ENCODE results near the gene LILRB2.
"Not testable (repeated sequence)": the region's sequence is repeated elsewhere in the genome, so short reads cannot be mapped to it uniquely, and the experiment has no call there.

The LILRB2 gene

DNA sequence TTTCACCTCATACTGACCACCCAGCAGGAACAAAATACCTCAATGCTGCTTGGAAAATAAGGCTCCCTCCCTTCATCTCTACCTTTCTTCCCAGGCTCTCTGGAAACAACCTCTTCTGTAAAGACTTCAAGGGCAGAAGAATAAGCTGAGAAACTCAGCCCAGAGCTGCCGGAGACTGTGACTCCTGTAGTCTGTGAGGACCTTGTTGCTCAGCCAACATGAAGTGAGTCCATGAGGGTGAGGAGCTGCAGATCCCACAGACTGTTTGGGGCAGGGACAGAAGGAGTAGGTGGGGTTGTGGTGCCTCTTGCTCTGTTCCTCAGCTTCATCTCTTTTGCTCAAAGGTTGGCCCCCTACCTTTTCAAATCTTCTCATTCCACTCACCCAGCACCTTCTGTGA is 24.2 kb upstream of the LILRB2 start:
- no peak for DNase-seq (ENCODE audit: low spot score)

DNA sequence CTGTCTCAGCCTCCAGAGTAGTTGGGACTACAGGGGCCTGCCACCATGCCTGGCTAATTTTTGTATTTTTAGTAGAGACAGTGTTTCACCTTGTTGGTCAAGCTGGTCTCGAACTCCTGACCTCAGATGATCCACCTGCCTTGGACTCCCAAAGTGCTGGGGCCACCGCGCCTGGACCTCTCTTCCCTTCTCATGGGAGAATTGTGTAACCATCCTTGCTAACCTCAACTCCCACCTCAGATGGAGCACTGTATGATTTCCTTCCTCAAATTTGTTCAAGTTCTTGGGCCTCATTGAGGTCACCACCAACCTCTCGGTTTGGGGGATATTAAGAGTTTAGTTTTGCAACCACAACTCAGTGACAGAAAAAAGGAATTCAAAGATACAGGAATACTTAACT is 21.3 kb upstream of the LILRB2 start:
- no peak for DNase-seq (ENCODE audit: low spot score)

DNA sequence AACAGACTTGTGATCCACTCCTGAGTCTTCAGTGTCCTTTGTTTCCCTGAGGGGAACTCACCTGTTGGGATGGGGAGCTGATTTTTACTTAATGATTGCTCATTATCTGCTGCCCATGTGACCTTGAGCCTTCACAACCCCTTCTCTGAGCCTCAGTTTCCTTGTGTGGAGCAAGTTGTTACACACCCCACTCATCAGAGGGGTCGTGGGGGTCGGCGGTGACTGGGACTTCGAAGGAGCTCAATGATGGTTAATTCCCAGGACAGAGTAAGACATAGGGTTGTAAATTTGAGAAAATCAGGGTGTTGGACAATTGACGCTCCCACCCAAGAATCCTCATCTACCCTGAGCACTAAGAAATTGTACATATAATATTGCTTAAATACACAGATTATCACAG is 18.6 kb upstream of the LILRB2 start:
- no peak for DNase-seq (ENCODE audit: low spot score)

DNA sequence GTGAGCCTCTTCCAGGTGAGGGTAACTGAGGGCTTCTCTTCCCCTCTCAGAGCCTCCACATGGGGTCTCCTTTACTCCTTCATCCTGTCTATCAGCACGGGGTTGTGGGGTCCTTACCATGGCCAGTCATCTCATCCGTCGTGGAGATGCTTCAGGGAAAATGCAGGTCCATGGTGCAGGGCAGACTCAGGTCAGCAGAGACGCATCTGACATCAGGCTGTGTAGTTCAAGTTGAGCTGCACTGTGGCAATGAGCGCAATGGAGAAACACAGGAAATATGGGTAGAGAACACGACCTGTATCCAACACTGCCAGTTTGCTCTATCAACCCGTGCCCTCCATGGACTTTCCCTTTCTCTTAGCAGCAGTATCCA is 18.2 kb upstream of the LILRB2 start:
- no peak for DNase-seq (ENCODE audit: low spot score)

DNA sequence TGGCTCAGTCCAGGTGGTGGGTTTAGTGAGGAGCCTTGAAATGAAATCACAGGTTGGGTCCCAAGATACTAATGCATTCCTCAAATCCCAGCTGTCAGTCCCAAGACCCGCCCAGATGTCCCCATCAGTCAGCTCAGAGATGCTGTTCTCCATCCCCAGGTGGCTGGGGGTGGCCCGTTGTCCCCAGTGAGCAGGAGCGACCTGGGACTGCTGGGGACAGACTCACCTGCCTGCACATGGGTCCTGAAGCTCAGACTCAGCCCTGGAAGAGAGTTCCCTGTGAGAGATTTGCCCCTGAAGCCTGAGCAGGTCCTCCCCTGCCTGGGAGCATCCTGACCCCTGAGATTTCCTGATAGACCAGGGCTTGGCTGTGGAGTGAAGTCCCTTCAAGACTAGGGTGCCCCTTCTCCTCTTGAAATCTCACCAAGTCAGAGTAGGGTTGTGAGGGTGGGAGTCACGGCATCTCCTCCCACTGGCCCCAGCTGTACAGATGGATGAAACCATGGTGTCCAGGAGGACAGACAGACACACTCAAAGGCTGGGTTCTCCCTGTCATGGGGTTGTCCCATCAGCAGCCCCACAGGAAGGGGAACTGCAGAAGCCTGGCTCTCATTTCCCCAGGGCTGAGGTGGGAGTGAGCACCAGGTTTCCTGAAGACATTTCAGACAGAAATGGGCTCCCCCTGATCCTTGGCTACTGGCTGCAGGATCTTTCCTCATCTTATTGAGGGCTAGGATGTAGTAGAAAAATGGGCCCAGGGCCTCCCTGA is 17.6 kb upstream of the LILRB2 start:
- DNase-seq (ENCODE audit: low spot score): no peak

DNA sequence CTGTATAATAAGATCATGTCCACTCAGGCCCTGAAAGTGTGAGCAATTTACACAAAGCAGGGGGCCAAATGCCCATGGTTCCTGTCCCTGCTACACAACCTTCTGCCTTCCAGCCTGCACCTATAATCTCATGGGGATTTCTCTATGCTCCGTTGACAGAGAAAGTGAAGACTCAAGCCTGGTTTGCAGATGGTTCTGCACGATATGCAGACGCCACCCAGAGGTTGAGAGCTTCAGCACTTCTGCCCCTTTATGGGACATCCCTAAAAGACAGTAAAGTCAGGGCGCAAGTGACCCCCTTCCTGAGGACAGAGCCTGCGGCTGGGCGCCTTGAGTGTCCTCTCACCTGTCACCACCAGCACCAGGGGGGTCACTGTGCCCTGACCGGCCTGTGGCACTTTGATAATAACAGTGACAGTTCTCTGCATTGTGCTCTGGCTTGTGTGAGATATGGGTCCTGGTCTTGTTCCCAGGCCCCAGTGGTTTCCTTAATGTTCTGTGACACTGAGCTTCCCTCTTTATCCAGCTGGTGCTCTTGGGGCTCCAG is 16.9 kb upstream of the LILRB2 start:
- DNase-seq (ENCODE audit: low spot score): no peak

DNA sequence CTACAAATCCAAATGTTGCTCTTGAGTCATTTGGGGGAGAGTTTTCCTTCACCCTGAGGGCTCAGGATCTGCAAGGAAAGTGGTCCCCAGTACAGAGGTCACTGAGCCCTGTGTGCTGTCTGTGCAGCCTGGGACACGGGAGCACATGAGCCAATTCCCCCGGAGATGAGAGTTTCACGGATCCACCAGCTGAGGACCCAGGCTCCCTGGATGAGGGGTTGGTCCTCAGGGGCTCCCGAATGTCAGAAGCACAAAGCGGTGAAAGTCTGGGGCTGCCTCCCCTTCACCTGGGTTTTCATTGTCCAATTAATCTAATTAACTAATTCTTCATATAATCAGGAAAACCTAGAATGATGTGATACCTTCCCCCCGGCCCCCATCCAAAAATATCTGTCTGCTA is 13.6 kb upstream of the LILRB2 start:
- DNase-seq (ENCODE audit: low spot score): no peak

DNA sequence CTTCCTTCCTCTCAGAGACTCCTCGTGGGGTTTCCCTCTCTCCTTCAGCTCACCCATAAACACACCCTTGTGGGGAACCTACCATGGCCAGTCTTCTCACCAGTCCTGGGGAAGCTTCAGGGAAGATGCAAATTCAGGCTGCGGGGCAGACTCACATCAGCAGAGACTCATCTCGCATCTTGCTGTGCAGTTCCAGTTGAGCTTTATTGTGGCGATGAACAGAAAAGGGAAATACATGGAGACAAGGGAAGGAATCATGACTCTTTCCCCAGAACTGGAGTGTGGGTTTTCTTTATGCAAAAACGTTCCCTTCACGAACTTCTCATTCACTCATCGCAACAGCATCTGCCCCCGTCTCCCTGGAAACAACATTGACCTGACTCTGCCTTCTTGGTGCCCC is 8.2 kb upstream of the LILRB2 start:
- not testable (repeated sequence) for DNase-seq (ENCODE audit: low spot score)

DNA sequence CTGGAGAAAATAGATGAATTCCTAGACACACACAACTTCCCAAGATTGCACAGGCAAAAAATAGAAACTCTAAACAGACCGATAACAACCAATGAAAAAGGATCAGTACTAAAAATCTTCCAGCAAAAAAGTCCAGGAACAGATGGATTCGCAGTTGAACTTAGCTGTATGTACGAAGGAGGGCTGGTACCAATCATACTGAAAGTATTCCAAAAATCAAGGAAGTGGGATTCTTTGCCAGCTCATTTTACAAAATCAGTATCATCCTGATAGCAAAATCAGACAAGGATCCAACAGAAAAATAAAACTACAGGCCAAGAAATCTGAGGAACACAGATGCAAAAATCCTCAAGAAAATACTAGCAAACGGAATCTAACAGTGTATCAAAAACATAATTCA is 6.5 kb upstream of the LILRB2 start:
- DNase-seq (ENCODE audit: low spot score): no peak

DNA sequence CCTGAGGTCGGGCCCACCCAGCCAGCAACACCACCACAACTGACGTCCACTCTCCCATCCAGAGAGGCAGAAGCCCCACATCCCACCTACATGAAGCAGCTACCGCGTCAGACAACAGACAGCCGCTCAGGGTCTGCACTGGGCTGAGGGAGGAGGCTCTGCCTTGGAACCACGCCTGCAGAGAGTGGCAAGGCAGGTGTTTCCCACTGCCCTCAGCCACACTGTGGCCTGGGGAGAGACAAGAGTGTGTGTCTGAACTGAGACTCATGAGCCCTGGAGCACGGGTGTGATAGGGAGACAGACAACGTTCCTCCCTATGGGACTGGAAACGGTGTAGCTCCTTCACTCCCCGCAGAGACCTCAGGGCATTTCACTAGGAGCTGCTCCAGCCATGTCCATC is 5.4 kb upstream of the LILRB2 start:
- not testable (repeated sequence) for DNase-seq (ENCODE audit: low spot score)

DNA sequence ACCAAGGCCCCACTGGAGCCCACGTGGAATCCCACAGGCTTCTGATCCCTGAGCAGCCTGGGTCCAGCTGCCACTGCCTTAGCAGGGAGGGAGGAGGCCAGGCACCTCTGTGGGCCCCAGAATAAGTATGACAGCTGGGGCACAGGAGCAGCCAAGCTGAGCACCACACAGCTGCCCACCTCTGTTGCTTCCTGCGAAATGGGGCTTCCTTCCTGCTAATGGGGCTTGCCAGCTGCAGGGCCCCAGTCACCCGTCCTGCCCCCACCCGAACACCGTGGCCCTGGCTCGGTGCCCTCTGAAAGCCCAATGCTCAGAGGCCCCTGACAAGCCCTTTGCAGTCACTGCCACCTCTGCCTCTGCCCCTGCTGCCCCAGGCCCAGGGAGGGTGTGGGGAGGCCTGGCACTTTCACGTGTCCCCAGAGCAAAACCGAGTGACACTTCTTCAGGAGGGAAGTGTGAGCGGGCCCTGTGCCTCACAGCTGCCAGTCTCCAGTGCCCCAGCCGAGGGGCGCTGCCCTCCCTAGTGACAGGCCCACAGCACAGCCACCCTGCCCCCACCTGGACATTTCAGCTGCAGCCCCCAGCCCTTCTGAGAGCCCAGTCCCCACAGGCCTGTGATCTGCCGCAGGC is 4.6 kb upstream of the LILRB2 start:
- DNase-seq (ENCODE audit: low spot score): not testable (repeated sequence)

DNA sequence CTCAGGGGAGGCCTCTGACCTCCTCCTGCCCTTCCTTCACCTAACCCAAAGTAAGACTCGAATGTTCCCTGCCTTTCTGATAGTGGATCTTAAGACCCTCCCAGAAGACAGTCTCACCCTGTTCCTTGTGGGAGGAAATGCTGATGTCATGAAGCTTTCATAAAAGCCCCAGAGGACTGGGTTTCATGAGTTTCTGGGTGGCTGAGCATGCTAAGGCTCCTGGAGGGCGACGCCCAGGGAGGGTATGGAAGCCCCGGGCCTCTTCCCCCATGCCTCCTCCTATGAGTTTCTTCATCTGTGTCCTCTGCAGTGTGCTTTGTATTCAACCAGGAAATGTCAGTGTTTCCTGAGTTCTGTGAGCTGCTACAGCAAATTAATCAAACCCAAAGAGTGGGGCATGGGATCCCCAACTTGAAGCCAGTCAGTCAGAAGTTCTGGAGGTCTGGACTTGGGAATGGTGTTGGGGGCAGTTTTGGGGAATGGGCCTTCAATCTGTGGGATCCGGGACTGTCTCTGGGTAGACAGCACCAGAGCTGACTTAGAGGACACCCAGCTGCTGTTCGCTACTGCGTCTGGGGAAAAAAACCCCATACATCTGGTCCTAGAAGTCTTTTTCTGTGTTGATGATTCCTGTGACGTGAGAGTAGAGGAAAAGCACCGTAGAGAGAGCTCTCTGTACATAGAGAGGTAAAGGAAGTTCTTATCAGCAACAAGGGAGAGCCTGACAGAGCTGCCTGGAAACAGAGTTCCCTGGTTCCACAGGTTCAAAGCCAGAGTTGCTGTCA is 2.0 kb upstream of the LILRB2 start:
- no peak for DNase-seq (ENCODE audit: low spot score)

DNA sequence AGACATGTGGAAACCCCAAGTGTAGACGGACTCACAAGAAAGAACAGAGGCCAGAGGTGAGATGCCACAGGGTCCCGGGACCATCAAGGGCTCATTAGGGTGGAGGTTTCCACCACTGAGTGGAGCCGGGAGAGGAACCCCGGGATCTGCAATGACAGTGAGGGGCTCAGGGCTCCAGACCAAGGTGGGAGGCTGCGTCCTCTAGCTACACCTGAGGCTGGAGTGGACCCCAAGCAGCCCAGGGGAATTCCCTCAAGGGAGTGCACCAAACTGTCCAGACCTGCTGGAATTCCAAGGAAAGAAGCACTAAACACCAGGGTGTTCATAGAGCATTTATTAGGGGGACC is 792 bp upstream of the LILRB2 start:
- DNase-seq (ENCODE audit: low spot score): not testable (repeated sequence)

DNA sequence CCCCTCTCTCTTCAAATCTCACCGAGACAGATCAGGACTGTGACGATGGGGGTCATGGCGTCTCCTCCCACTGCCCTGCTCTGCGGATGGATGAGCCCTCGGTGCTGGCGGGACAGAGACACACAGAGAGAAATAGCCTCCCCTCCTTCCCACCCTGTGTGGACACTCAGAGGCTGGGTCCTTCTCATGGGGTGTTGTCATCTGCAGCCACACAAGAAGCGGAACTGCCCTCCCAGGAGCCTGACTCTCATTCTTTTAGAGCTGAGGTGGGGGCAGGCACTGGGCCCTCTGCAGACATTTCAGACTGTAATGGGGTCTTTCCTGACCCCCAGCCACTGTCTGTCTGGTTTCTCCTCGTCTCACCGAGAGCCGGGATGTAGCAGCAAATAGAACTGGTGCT is 469 bp downstream of the LILRB2 start:
- not testable (repeated sequence) for DNase-seq (ENCODE audit: low spot score)

DNA sequence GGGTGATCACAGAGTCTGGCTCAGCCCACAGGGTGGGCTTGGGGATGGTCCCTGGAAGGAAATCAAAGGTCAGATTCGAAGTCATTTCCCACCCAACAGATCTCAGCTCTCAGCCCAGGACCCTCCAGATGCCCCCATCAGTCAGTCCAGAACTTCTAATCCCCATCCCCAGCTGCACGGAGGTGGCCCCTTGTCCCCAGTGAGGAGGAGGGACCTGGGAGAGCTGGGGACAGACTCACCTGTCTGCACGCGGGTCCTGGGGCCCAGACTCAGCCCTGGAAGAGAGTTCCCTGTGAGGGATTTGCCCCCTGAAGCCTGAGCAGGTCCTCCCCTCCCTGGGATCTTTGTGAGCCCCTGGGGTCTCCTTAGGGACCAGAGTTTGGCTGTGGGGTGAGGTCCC is 885 bp downstream of the LILRB2 start:
- DNase-seq (ENCODE audit: low spot score): not testable (repeated sequence)

DNA sequence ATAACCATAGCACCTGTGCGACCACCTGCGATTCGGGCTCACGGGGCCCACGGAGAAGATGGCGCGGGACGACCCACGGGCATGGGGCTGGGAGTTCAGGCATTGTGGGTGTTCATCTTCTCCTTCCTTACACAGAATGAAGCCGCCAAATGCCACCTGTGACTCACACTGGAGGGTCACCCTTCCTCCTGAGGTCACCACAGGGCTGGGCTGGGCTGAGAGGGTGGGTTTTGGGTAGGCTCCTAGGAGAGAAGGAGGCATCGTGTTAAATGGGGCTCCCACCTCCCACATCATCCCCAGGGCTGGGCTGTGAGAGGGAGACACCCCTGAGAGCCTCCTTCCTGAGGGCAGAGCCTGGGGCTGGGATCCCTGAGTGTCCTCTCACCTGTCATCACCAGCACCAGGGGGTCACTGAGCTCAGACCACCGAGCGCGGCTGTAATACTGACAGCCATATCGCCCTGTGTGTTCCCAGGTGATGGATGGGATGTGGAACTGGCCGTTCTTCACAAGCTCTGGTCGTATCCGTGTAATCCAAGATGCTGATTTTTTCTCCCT is 1.4 kb downstream of the LILRB2 start:
- DNase-seq (ENCODE audit: low spot score): no peak

DNA sequence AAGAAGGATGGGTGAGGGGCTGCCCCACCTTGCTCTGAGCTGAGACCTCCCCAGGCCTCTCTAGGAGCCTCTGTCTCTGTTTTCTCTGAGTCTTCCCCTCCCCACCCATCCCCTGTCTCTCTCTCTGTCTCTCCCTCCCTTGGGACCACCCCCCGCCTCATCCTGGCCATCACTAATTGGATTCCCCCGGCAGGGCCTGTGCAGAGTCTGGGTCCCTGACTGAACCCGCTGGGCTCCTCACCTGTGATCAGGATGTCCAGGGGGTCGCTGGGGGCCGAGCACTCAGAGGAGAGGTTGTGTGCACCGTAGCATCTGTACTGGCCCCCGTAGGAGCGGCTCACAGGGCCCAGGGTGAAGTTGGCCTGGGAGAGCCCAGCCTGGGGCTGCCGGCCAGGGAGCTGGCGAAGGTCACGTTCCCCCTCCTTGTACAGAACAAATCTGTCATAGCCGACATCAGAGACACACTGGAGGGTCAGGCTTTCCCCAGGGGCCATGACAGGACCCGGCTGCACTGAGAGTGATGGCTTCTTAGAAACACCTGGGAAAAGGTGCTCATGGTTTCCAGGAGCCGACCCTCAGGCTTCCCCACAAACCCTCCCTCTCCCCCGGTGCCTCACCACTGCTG is 2.2 kb downstream of the LILRB2 start:
- not testable (repeated sequence) for DNase-seq (ENCODE audit: low spot score)

DNA sequence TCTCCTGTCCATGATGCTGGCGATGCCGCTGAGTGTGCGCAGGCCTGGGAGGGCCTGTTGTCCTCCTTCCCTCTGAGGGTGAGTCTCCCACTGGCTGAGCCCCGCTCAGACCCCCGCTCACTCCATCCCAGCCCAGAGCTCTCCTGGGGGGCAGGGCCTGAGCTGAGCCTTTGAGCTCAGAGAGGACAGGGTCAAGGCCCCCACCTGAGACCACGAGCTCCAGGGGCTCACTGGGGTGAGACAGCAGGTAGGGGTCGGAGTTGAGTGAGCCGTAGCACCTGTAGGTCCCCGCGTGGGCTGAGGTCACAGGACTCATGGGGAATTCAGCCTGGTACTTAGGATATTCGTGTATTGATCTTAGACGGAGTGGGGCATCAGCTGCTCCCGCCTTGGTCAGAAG is 2.9 kb downstream of the LILRB2 start:
- DNase-seq (ENCODE audit: low spot score): not testable (repeated sequence)

DNA sequence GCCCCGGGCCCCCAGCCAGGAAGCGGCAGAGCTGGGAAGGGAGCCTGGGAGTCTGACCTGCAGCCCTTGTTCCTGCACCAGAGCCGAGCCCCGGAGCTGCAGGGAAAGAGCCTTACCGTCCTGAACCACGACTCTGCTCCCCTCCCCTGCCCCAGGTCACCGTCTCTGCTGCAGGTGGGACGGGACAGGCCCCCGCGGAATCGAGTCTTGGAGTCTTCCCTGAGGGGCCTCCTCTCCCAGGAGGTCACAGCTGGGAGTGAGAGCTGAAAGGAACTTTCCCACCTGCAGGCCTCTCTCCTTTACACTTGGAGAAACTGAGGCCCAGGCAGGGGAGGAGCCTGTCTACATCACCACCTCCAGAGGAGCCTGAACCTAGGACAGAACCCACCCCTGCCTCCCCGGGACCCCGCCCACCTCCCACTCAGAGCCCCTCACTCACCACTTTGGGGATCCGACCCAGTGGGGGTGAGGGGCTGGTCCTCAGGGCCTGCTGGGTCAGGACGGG is 3.7 kb downstream of the LILRB2 start:
- not testable (repeated sequence) for DNase-seq (ENCODE audit: low spot score)

DNA sequence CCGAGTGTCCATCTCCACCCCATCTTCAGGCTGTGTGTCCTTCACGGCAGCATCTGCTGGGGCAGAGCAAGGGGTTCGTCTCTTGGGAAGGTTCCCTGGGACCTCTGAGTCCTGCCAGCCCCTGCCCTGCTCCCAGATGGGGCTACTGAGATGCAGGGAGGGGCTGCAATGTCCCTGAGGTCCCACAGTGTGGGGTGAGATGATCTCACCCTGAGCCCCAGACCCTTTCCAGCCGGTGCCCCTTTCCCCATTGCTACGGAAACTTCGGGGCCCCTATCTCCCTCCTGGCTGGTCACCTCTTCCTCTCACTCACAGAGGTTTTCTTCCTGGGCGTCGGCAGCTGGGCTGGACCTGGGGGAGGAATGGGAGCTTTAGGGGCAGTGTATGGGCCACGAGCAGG is 5.0 kb downstream of the LILRB2 start:
- DNase-seq (ENCODE audit: low spot score): no peak

DNA sequence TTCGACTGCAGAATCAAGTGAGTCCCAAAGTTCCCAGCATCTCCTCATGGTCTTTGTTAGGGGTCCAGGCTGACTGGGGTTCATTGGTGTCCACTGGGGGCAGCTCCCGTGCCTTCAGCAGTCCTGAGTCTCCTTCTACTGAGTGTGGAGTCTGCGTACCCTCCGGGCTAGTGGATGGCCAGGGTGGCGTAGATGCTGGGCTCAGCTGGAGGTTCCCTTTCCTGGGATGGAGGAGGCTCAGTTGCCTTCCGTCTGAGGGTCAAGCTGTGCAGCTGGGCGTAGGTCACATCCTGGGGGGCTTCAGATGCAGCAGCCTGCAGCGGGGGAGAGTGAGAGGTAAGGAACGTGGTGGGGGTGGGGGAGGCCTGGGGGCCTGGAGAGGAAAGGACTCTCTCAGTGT is 6.4 kb downstream of the LILRB2 start:
- DNase-seq (ENCODE audit: low spot score): not testable (repeated sequence)

DNA sequence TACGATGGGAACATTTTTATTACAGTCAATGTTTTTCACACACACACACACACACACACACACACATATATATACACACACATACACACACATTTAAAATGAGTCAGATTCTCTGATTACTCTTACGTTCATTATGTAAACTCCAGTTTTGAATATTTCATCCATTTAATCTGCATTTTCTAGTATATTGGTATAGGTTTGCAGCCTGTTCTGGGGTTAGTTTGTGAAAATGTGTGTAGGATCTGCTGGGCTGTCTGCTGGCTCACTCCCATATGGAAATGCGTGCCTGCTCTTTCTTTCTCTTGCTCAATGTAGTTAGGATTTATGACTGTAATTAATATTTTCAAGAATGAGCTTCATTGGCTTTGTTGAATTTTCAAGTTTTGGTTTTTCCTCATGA is 7.1 kb downstream of the LILRB2 start:
- no peak for DNase-seq (ENCODE audit: low spot score)
